Neuronal stem cell (in vitro differentiated cells): ENCODE results near the gene PDE2A.
A peak's percentile ranks its signal among the peaks of the same experiment; 100 is the strongest.

Experiments used
- DNase-seq: peaks from one replicate; pipeline ENCODE4 v3.0.0-alpha.2; 2013; ENCODE audit warnings: low spot score
- H2AFZ ChIP-seq: one replicate; pipeline ENCODE4 v1.6.1; 2013; ENCODE audit warnings: mild to moderate bottlenecking, low read length, inconsistent platforms
- H2AK5ac ChIP-seq: 2 replicates; pipeline ENCODE4 v1.6.1; 2013; ENCODE audit warnings: low read depth, mild to moderate bottlenecking, inconsistent platforms, low read length, moderate library complexity, mixed read lengths
- H2BK120ac ChIP-seq: 2 replicates; pipeline ENCODE4 v1.6.1; 2013; ENCODE audit warnings: low read depth, mild to moderate bottlenecking, inconsistent platforms, low read length, moderate library complexity, mixed read lengths
- H2BK12ac ChIP-seq: one replicate; pipeline ENCODE4 v1.6.1; 2013; ENCODE audit warnings: low read length, inconsistent platforms
- H2BK15ac ChIP-seq: 2 replicates; pipeline ENCODE4 v1.6.1; 2013; ENCODE audit warnings: mild to moderate bottlenecking, low read length, inconsistent platforms, mixed read lengths
- H2BK5ac ChIP-seq: one replicate; pipeline ENCODE4 v1.6.1; 2013; ENCODE audit warnings: inconsistent platforms, mild to moderate bottlenecking, low read length, moderate library complexity
- H3K14ac ChIP-seq: one replicate; pipeline ENCODE4 v1.6.1; 2013; ENCODE audit warnings: low read length, inconsistent platforms
- H3K18ac ChIP-seq: 2 replicates; pipeline ENCODE4 v1.6.1; 2013; ENCODE audit warnings: low read length, inconsistent platforms
- H3K23ac ChIP-seq: 2 replicates; pipeline ENCODE4 v1.6.1; 2013; ENCODE audit warnings: low read depth, mild to moderate bottlenecking, mixed read lengths, low read length, inconsistent platforms; ENCODE audit not compliant: poor library complexity
- H3K27ac ChIP-seq: replicated peaks from 3 replicates; pipeline ENCODE4 v1.5.1; 2013; ENCODE audit warnings: low read length, inconsistent platforms
- H3K27me3 ChIP-seq, 3 experiments: 2 replicates each; pipeline ENCODE4 v1.6.1; 2013; ENCODE audit warnings: low read length in 3 of 3, mild to moderate bottlenecking in 2 of 3, inconsistent platforms in 1 of 3, low read depth in 1 of 3, mixed read lengths in 1 of 3, moderate library complexity in 1 of 3; ENCODE audit not compliant: control insufficient read depth in 3 of 3, insufficient read depth in 3 of 3
- H3K36me3 ChIP-seq, 2 donors: replicated peaks in 1 of 2; 2 replicates each; pipeline ENCODE4 v1.6.1; 2013; ENCODE audit warnings: low read length in 2 of 2; ENCODE audit not compliant: control insufficient read depth in 2 of 2, insufficient read depth in 2 of 2
- H3K4ac ChIP-seq: 2 replicates; pipeline ENCODE4 v1.6.1; 2013; ENCODE audit warnings: inconsistent platforms, mild to moderate bottlenecking, low read length, moderate library complexity
- H3K4me1 ChIP-seq, 2 donors: 1 replicate in 1 of 2; 2 replicates in 1 of 2; pipeline ENCODE4 v1.6.1; 2013; ENCODE audit warnings: low read length in 2 of 2, low read depth in 1 of 2; ENCODE audit not compliant: control insufficient read depth in 2 of 2, insufficient read depth in 1 of 2
- H3K4me2 ChIP-seq: one replicate; pipeline ENCODE4 v1.6.1; 2013; ENCODE audit warnings: mild to moderate bottlenecking, low read length, inconsistent platforms; ENCODE audit not compliant: insufficient read depth, poor library complexity, severe bottlenecking
- H3K4me3 ChIP-seq, 2 donors: 2 replicates each; pipeline ENCODE4 v1.5.1; 2013; ENCODE audit warnings: low read length in 2 of 2, mild to moderate bottlenecking in 2 of 2, inconsistent platforms in 1 of 2, moderate library complexity in 1 of 2
- H3K79me1 ChIP-seq: one replicate; pipeline ENCODE4 v1.6.1; 2013; ENCODE audit warnings: low read depth, mild to moderate bottlenecking, inconsistent platforms, low read length, moderate library complexity
- H3K9ac ChIP-seq: one replicate; pipeline ENCODE4 v1.6.1; 2013; ENCODE audit warnings: mild to moderate bottlenecking, low read depth, low read length, inconsistent platforms; ENCODE audit not compliant: poor library complexity
- H3K9me3 ChIP-seq, 2 donors: replicated peaks in 1 of 2; 2 replicates each; pipeline versions ENCODE3 to v1.6.1; 2013; ENCODE audit warnings: low read length in 2 of 2, mild to moderate bottlenecking in 2 of 2, inconsistent platforms in 1 of 2, low read depth in 1 of 2, mixed read lengths in 1 of 2, moderate library complexity in 1 of 2; ENCODE audit not compliant: control insufficient read depth in 2 of 2, insufficient read depth in 1 of 2
- H4K8ac ChIP-seq: one replicate; pipeline ENCODE4 v1.6.1; 2013; ENCODE audit warnings: low read depth, mild to moderate bottlenecking, inconsistent platforms, low read length, moderate library complexity
- H4K91ac ChIP-seq: one replicate; pipeline ENCODE4 v1.6.1; 2013; ENCODE audit warnings: low read length, low read depth, mild to moderate bottlenecking, inconsistent platforms; ENCODE audit not compliant: poor library complexity
- WGBS, 2 donors: extraction: QIAGEN DNeasy Blood & Tissue Kit; methylation state at CpG; one replicate each; pipeline ENCODE4 v1.1.7; 2013; ENCODE audit warnings: missing lambda C conversion rate in 2 of 2, mixed read lengths in 1 of 2; ENCODE audit not compliant: insufficient read length in 2 of 2, insufficient replicate concordance in 1 of 2; ENCODE audit errors: extremely low coverage in 2 of 2; 5-methylcytosine and 5-hydroxymethylcytosine counted together

PDE2A gene

DNA sequence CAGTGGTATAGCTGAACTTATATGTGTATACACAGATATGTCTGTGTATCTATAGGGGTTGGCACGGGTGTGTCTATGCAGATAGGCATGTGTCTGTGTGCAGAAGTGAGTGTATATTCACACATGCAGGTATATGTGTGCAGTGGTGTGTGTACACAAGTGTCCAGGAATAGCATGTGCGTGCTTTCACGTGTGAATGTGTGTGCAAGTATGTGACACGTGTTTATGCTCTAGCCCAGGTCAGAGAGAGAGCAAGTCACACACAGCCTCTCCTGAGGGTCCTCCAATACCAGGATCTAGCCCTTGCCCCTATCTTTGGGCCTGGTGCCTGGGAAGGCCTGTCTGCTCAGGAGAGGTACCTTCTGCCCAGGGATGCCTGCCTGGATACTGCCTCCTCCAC, 26.3 kb downstream of the PDE2A start:
- H3K9ac ChIP-seq, result peak overlapping the region; percentile 9
- H3K27me3 ChIP-seq, result peaks cover 0 to 4% (median 2%) of the 10 kb centered on the region in 3 experiments
- H4K91ac ChIP-seq, result no peak overlapping the region
- H2AK5ac ChIP-seq, result peak overlapping the region; percentile 16
- H3K23ac ChIP-seq, result peak overlapping the region; percentile 20
- no peaks in the 10 kb centered on the region for H3K9me3 ChIP-seq
- H2BK120ac ChIP-seq, result no peak overlapping the region
- no peak overlapping the region for H3K14ac ChIP-seq
- no peak overlapping the region for H2BK5ac ChIP-seq
- H3K4me3 ChIP-seq, result no peak overlapping the region
- no peak overlapping the region for H3K4ac ChIP-seq
- no peaks in the 10 kb centered on the region for H3K79me1 ChIP-seq
- H3K4me2 ChIP-seq, result no peak overlapping the region
- WGBS, 2 donors, result no CpG with 5 or more reads among the region's 4 CpGs
- no peak overlapping the region for H2AFZ ChIP-seq
- H3K4me1 ChIP-seq, result peaks cover 6% of the 10 kb centered on the region in 2 donors
- H4K8ac ChIP-seq, result no peak overlapping the region
- H3K18ac ChIP-seq, result peak overlapping the region; percentile 74
- H3K27ac ChIP-seq, result no peak overlapping the region
- no peak overlapping the region for H2BK12ac ChIP-seq
- H3K36me3 ChIP-seq, result no peaks in the 10 kb centered on the region
- no peak overlapping the region for H2BK15ac ChIP-seq
- DNase-seq, result no peak

DNA sequence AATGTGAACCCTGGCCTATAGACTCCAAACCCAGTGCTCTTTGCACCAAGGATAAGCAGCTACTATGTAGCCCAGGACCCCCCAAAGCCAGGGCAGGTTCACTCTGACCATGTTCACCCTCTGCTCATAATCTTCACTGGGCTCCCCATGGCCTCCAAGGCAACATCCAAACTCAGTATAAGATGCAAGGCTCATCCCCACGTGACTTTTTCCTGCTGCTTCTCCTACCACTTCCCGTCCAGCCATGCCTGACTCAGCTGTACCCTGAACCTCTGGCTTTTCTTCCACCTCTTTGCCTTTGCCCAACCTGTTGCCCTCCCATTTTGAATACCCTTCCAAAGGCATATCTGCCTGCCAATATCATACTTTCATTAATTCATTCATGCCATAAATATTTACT, 27.8 kb downstream of the PDE2A start:
- Histone ChIP-seq H3K79me1 (no peaks in the 10 kb centered on the region), H3K27ac (no peak overlapping the region), H2AK5ac (no peak overlapping the region), H3K23ac (no peak overlapping the region), H3K9me3 (no peaks in the 10 kb centered on the region), H4K91ac (no peak overlapping the region), H3K18ac (no peak overlapping the region), H3K9ac (no peak overlapping the region), H2BK15ac (no peak overlapping the region), H3K4ac (no peak overlapping the region), H2BK5ac (no peak overlapping the region), H4K8ac (no peak overlapping the region), H2BK12ac (no peak overlapping the region), H3K36me3 (no peaks in the 10 kb centered on the region), H2AFZ (no peak overlapping the region), H3K4me2 (no peak overlapping the region), H3K4me1 (peaks cover 2 to 3% of the 10 kb centered on the region in 2 donors), H2BK120ac (no peak overlapping the region), H3K27me3 (peaks cover 6 to 14% (median 12%) of the 10 kb centered on the region in 3 experiments), H3K14ac (no peak overlapping the region), H3K4me3 (no peak overlapping the region)
- no peak for DNase-seq
- WGBS, 2 donors, result no CpG with 5 or more reads among the region's 2 CpGs

DNA sequence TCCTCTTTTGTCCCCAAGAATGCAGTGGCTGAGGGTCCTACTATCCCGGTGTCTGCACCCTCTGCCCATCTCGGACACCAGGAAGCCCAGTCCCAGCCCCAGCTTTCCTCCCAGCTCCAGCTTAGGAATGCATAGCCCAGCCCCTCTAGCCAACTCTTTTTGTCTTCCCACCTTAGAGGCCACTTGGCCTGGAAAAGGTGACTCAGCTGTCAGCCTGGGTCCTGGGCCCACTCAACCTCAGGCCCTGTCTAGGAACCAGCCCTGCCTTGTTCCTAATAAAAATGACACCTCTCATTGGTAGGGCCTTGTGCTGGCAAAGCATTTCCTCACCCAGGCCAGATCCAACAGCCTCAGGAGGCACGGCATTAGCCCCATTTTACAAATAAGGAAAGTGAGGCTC, 28.2 kb downstream of the PDE2A start:
- Histone ChIP-seq H2BK120ac (no peak overlapping the region), H3K4ac (no peak overlapping the region), H4K8ac (no peak overlapping the region), H2AK5ac (no peak overlapping the region), H2BK15ac (no peak overlapping the region), H3K4me3 (no peak overlapping the region), H3K9me3 (peaks cover 0 to 2% of the 10 kb centered on the region in 2 donors), H3K27me3 (peaks cover 10 to 18% (median 16%) of the 10 kb centered on the region in 3 experiments), H3K4me2 (no peak overlapping the region), H3K14ac (no peak overlapping the region), H2BK12ac (no peak overlapping the region), H3K4me1 (peaks cover 2 to 3% of the 10 kb centered on the region in 2 donors), H3K36me3 (no peaks in the 10 kb centered on the region), H3K9ac (no peak overlapping the region), H3K23ac (no peak overlapping the region), H3K18ac (no peak overlapping the region), H3K27ac (no peak overlapping the region), H2BK5ac (no peak overlapping the region), H2AFZ (no peak overlapping the region), H4K91ac (no peak overlapping the region), H3K79me1 (no peaks in the 10 kb centered on the region)
- no CpG with 5 or more reads among the region's 3 CpGs for WGBS, 2 donors
- DNase-seq, result no peak

DNA sequence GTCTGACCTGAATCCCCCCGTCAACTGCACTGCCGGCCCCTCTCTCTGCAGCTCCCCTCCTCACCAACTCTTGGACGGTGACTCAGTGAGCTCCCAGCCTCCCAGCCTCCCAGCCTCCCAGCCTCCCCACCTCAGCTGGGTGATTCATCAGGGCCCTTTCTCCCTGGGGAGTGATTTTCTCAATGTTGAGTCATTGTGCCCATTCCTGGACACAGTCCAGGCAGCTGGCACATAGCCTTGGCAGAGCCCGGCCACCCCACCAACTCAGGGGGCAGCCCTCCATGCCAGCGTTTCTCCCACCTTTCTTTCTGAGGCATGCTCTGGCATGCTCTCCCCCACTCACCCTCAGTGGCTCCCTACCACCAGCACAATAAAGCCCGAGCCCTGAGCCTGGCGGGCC, 30.7 kb downstream of the PDE2A start:
- Histone ChIP-seq H2AK5ac (peak overlapping the region; percentile 95), H3K27me3 (peaks cover 10 to 39% (median 36%) of the 10 kb centered on the region in 3 experiments), H3K4me3 (no peak overlapping the region), H2BK12ac (no peak overlapping the region), H2AFZ (no peak overlapping the region), H4K91ac (no peak overlapping the region), H3K9me3 (peaks cover 0 to 3% of the 10 kb centered on the region in 2 donors), H3K79me1 (peaks cover 1% of the 10 kb centered on the region), H3K36me3 (no peaks in the 10 kb centered on the region), H3K27ac (no peak overlapping the region), H3K4me1 (peaks cover 2 to 5% of the 10 kb centered on the region in 2 donors), H2BK5ac (no peak overlapping the region), H3K4me2 (no peak overlapping the region), H2BK120ac (no peak overlapping the region), H3K23ac (no peak overlapping the region), H3K18ac (peak overlapping the region; percentile 67), H3K9ac (peak overlapping the region; percentile 64), H4K8ac (no peak overlapping the region), H3K14ac (peak overlapping the region; percentile 82), H2BK15ac (peak overlapping the region; percentile 80), H3K4ac (no peak overlapping the region)
- DNase-seq, result no peak
- whole genome bisulfite sequencing, 2 donors, result no CpG with 5 or more reads among the region's 7 CpGs
